ENCODE measurements around the gene CXCL5.
"Not testable (repeated sequence)": the region's sequence is repeated elsewhere in the genome, so short reads cannot be mapped to it uniquely, and the experiment has no call there.

DNA sequence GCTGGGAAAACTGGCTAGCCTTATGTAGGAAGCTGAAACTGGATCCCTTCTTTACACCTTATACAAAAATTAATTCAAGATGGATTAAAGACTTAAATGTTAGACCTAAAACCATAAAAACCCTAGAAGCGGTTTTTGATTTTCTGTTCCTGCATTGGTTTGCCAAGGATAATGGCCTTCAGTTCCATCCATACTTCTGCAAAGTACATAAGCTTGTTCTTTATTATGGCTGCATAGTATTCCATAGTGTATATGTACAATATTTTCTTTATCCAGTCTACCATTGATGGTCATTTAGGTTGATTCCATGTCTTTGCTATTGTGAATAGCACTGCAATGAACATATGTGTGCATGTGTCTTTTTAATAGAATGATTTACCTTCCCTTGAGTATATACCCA, 39.4 kb downstream of the CXCL5 start:
- TF ChIP-seq, protein P1, sequence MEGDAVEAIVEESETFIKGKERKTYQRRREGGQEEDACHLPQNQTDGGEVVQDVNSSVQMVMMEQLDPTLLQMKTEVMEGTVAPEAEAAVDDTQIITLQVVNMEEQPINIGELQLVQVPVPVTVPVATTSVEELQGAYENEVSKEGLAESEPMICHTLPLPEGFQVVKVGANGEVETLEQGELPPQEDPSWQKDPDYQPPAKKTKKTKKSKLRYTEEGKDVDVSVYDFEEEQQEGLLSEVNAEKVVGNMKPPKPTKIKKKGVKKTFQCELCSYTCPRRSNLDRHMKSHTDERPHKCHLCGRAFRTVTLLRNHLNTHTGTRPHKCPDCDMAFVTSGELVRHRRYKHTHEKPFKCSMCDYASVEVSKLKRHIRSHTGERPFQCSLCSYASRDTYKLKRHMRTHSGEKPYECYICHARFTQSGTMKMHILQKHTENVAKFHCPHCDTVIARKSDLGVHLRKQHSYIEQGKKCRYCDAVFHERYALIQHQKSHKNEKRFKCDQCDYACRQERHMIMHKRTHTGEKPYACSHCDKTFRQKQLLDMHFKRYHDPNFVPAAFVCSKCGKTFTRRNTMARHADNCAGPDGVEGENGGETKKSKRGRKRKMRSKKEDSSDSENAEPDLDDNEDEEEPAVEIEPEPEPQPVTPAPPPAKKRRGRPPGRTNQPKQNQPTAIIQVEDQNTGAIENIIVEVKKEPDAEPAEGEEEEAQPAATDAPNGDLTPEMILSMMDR (IDR thresholded peaks at IDR 0.05 in 8 of 11, conservative IDR thresholded peaks at IDR 0.05 in 3 of 11) = not testable (repeated sequence)
- TF ChIP-seq POLR2AphosphoS5 (IDR thresholded peaks at IDR 0.05) = not testable (repeated sequence)

Data from spleen (tissue), 7 donors.